GM18526 (cell line): Measurements from ENCODE around the gene PPP3R1.

Experiments
- POLR2A ChIP-seq: IDR thresholded peaks from 3 replicates; pipeline ENCODE4 v1.6.1; 2011; ENCODE audit not compliant: insufficient read length; ENCODE audit errors: extremely low read depth

Gene PPP3R1

DNA sequence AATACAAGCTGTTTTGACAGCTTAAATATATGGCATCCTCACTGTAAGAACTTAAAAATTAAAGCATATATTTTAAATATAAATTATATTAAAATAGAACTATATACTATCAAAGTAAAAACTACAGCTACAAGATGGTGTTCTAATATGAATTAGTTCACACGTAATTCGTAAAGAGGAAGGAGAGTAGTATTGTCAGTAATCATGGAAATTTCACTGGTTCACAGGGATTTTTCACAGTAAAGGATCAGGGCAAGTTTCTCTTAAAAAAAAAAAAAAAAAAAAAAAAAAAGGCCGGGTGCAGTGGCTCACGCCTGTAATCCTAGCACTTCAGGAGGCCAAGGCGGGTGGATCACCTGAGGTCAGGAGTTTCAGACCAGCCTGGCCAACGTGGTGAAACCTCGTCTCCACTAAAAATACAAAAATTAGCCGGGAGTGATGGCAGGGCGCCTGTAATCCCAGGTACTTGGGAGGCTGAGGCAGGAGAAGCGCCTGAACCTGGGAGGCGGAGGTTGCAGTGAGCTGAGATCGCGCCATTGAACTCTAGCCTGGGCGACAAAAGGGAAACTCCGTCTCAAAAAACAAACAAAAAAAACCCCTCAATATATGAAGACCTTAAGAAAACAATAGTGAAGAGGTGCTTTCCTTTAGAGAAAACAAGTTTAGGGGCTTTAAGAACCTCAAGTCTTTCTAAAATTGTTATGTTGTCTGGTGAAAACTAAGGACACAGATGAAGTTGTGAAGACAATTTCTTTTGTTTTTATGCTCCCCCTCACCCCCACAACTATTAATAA lies 62.1 kb downstream of the PPP3R1 start:
- TF ChIP-seq POLR2A: no peak

GRCh38 chr2:68188831-68189230 lies 63.5 kb downstream of the PPP3R1 start:
- no peak for TF ChIP-seq POLR2A

DNA sequence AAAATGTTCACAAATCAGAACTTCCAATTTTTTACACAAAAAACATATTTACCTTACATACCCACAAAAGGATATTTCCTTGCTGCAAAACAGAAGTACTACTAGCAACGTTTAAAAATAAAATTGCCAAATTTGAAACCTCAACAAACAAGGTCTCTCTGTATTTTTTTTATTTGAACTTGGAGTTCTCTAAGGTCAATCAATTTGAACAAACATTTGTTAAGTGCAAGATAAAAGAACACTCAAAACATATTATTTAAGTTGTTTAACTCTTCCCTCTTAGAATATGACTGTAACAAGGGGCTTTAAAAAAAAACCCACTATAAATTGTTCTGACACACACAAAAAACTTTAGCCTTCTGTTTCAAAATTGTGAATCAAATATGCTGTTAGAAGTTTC lies 65.0 kb downstream of the PPP3R1 start:
- no peak for TF ChIP-seq POLR2A

- TF ChIP-seq POLR2A: no peak
Observed at GRCh38 chr2:68185541-68186164, 66.7 kb downstream of the PPP3R1 start.

GRCh38 chr2:68182902-68183301 lies 69.4 kb downstream of the PPP3R1 start:
- TF ChIP-seq POLR2A: no peak

- TF ChIP-seq POLR2A: no peak
Observed at GRCh38 chr2:68178954-68179627, 73.2 kb downstream of the PPP3R1 start.

- TF ChIP-seq POLR2A: no peak
Observed at GRCh38 chr2:68178432-68178831, 73.9 kb downstream of the PPP3R1 start.

DNA sequence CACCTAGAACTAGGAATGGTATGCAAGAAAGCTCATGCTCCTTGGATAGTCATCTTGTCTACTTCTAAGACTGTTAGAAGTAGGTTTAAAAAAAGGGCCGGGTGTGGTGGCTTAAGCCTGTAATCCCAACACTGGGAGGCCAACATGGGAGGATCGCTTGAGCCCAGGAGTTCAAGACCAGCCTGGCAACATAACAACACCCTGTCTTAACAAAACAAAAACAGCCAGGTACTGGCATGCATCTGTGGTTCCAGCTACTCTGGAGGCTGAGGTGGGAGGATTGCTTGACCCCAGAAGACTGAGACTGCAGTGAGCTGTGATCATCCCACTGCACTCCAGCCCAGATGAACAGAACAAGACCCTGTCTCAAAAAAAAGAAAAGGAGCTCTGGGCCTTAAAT lies 74.8 kb downstream of the PPP3R1 start:
- TF ChIP-seq POLR2A: no peak

GRCh38 chr2:68176657-68177056 lies 75.7 kb downstream of the PPP3R1 start:
- TF ChIP-seq POLR2A: no peak

DNA sequence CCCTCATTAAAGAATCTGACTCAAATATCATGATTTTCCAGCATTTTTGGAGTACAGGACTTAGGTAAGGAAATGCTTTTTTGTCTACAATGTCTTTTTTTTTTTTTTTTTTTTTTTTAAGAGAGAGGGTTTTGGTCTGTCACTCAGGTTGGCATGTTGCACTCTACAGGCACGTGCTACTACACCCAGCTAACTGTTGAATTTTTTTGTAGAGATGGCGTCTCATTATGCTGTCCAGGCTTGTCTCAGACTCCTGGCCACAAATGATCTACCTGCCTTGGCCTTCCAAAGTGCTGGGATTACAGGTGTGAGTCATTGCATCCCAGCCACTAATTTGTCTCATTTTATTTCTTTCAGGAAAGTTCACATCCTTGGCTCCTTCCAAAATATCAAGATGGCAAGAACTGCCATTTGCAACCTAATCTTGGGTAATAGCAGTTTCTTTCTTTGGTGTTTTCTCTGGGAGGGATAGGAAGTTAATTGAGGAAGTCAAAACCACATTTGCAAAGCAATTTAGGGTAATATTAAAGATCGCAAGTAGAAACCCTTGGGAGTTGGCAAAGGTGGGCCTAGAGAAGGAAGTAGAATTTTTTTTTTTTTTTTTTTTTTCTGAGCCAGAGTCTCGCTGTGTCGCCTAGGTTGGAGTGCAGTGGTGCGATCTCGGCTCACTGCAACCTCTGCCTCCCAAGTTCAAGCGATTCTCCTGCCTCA lies 79.2 kb downstream of the PPP3R1 start:
- no peak for TF ChIP-seq POLR2A

GRCh38 chr2:68172521-68172920 lies 79.8 kb downstream of the PPP3R1 start:
- TF ChIP-seq POLR2A: no peak

DNA sequence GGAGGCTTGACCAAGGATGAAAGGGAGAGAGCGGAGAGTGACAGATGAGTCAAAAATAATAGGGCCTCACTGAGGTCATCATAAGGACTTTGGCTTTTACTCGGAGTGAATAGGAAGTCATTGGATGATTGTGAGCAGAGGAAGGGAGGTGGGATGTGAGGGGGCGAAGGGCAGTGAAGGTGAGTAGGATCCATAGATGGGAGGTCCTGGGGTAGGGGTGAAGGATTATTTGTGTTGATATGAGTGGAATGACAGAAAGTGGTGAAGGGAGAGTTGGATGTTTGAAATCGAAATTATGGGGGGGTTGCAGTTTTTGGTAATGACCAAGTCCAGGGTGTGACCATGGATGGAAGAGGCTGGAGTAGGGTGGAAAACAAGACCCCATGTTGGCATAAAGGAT lies 80.6 kb downstream of the PPP3R1 start:
- TF ChIP-seq POLR2A: no peak

- no peak for TF ChIP-seq POLR2A
Observed at GRCh38 chr2:68171146-68171545, 81.2 kb downstream of the PPP3R1 start.

GRCh38 chr2:68169308-68169707 lies 83.0 kb downstream of the PPP3R1 start:
- no peak for TF ChIP-seq POLR2A

GRCh38 chr2:68167186-68167585 lies 85.1 kb downstream of the PPP3R1 start:
- TF ChIP-seq POLR2A: no peak

DNA sequence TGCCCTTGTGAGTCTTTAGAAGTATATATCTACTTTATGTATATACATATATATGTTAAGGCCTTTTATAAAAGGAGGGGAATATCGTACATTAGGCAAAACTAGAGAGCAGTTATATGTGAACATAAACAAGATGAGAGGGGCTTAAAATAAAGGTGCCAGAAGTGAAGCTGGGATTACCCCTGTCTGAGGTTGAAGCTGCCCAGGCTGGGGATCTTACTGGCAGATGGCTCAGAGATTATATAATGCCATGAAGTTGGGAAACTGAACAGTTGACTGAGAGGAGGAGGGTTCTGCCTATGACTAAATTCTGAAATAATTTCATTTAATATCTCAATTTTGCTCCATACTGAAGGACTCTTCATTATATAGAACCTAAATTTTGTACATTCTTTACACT lies 88.7 kb downstream of the PPP3R1 start:
- no peak for TF ChIP-seq POLR2A
